Fibroblast of lung (primary cell): ENCODE results near the gene RNPEP. TPM values are rescaled to one million over a fixed set of nuclear protein-coding genes. Genes with fewer than 3 reads are reported as not detected.

ENCODE experiments used
- DNase-seq, 2 donors: peaks; one replicate each; pipeline versions ENCODE4 v3.0.0 to v3.0.0-alpha.2; 2010; ENCODE audit warnings: low read depth in 2 of 2
- H2AFZ ChIP-seq: 2 replicates; pipeline ENCODE4 v1.5.1; 2012; ENCODE audit warnings: low read length, control low read depth, inconsistent platforms
- H3K27ac ChIP-seq: 2 replicates; pipeline ENCODE4 v1.5.1; 2011; ENCODE audit warnings: low read length, control low read depth; ENCODE audit not compliant: insufficient read depth
- H3K27me3 ChIP-seq: 2 replicates; pipeline ENCODE4 v1.5.1; 2011; ENCODE audit warnings: mild to moderate bottlenecking, low read length; ENCODE audit not compliant: control insufficient read depth, insufficient read depth
- H3K36me3 ChIP-seq: 2 replicates; pipeline ENCODE4 v1.5.1; 2011; ENCODE audit warnings: low read length; ENCODE audit not compliant: control insufficient read depth, insufficient read depth
- H3K4me1 ChIP-seq: 2 replicates; pipeline ENCODE4 v1.5.1; 2011; ENCODE audit warnings: low read length; ENCODE audit not compliant: control insufficient read depth, insufficient read depth; ENCODE audit errors: extremely low read depth
- H3K4me2 ChIP-seq: 2 replicates; pipeline ENCODE4 v1.5.1; 2011; ENCODE audit warnings: low read length, control low read depth; ENCODE audit not compliant: insufficient read depth; ENCODE audit errors: extremely low read depth
- H3K4me3 ChIP-seq, 4 experiments: fragments of 200-600 bp in 1 of 4; sonication (generic) in 1 of 4; replicated peaks in 1 of 4; 2 replicates each; pipeline ENCODE4 v1.5.1; 2011 to 2016; ENCODE audit warnings: low read length in 4 of 4, low read depth in 3 of 4, mild to moderate bottlenecking in 3 of 4, control low read depth in 2 of 4, inconsistent platforms in 1 of 4, mixed read lengths in 1 of 4; ENCODE audit not compliant: insufficient read depth in 1 of 4; ENCODE audit errors: control extremely low read depth in 1 of 4
- H3K79me2 ChIP-seq: 2 replicates; pipeline ENCODE4 v1.5.1; 2012; ENCODE audit warnings: mild to moderate bottlenecking, low read length, inconsistent platforms; ENCODE audit not compliant: control insufficient read depth, insufficient read depth
- H3K9ac ChIP-seq: 2 replicates; pipeline ENCODE4 v1.5.1; 2011; ENCODE audit warnings: mild to moderate bottlenecking, low read length, control low read depth; ENCODE audit not compliant: insufficient read depth
- H3K9me3 ChIP-seq: 2 replicates; pipeline ENCODE4 v1.5.1; 2012; ENCODE audit warnings: low read depth, low read length; ENCODE audit not compliant: control insufficient read depth, insufficient read depth
- H4K20me1 ChIP-seq: 2 replicates; pipeline ENCODE4 v1.5.1; 2011; ENCODE audit warnings: low read length; ENCODE audit not compliant: control insufficient read depth, insufficient read depth; ENCODE audit errors: extremely low read depth
- CTCF ChIP-seq, 2 donors: IDR thresholded peaks in 1 of 2; conservative IDR thresholded peaks in 1 of 2; 1 replicate in 1 of 2; 2 replicates in 1 of 2; pipeline ENCODE4 v1.5.1; 2011 to 2012; ENCODE audit warnings: low read length in 2 of 2, control low read depth in 1 of 2, inconsistent platforms in 1 of 2, low read depth in 1 of 2, mild to moderate bottlenecking in 1 of 2
- EZH2 ChIP-seq: IDR thresholded peaks from 2 replicates; pipeline ENCODE4 v1.5.1; 2012; ENCODE audit warnings: low read length, control low read depth, mild to moderate bottlenecking; ENCODE audit errors: missing control alignments
- polyA plus RNA-seq, 2 donors: library from polyadenylated mRNA; depleted of rRNA in 1 of 2; stranded (reverse) in 1 of 2; unstranded in 1 of 2; fragments of >200 nt; gene quantifications; 2 replicates each; pipeline ENCODE4 v1.2.1, GENCODE V29; 2011 to 2012; ENCODE audit warnings: missing spikeins in 1 of 2
- total RNA-seq: library from RNA; depleted of rRNA; stranded (reverse); fragments of >200 nt; gene quantifications from 2 replicates; pipeline ENCODE4 v1.2.1, GENCODE V29; 2014

RNPEP gene
- total and polyA plus RNA-seq, 2 donors (not counting 1 experiment from before 2014, with no cell fraction given), result 56.9 to 77.1 TPM

- H3K9me3 ChIP-seq, result no peaks in the 10 kb centered on the region
- peaks cover 9% of the 10 kb centered on the region for H3K36me3 ChIP-seq
Measured at GRCh38 chr1:202005958-202006357, 23.5 kb downstream of the RNPEP start.

GRCh38 chr1:202007304-202007703 is 24.9 kb downstream of the RNPEP start:
- no peak for DNase-seq
- Histone ChIP-seq H3K4me1 (no peaks in the 10 kb centered on the region), H2AFZ (no peak overlapping the region), H3K4me2 (no peak overlapping the region), H3K27ac (no peak overlapping the region), H3K9ac (no peak overlapping the region), H3K4me3 (no peak overlapping the region), H3K36me3 (peaks cover 9% of the 10 kb centered on the region), H3K9me3 (no peaks in the 10 kb centered on the region), H4K20me1 (no peaks in the 10 kb centered on the region), H3K27me3 (no peaks in the 10 kb centered on the region), H3K79me2 (no peaks in the 10 kb centered on the region)
- no peak for TF ChIP-seq CTCF (conservative IDR thresholded peaks at IDR 0.05 in 1 of 2, IDR thresholded peaks at IDR 0.05 in 1 of 2; ENCODE audit: low read depth in 1 of 2, low read length in 2 of 2)
- no peak for TF ChIP-seq EZH2

More at GRCh38 chr1:202005958-202006357, 23.5 kb downstream of the RNPEP start:
- no peaks in the 10 kb centered on the region for H3K4me1 ChIP-seq
- H3K79me2 ChIP-seq, result no peaks in the 10 kb centered on the region
- no peaks in the 10 kb centered on the region for H3K27me3 ChIP-seq
- no peak overlapping the region for H3K27ac ChIP-seq
- H3K4me2 ChIP-seq, result no peak overlapping the region
- no peaks in the 10 kb centered on the region for H4K20me1 ChIP-seq
- H3K9ac ChIP-seq, result no peak overlapping the region
- H3K4me3 ChIP-seq, result no peak overlapping the region
- peak in 1 of 2 donors; percentile 42 for TF ChIP-seq CTCF (conservative IDR thresholded peaks at IDR 0.05 in 1 of 2, IDR thresholded peaks at IDR 0.05 in 1 of 2; ENCODE audit: low read depth in 1 of 2, low read length in 2 of 2)
- no peak for TF ChIP-seq EZH2
- H2AFZ ChIP-seq, result no peak overlapping the region
- peak in 1 of 2 donors; percentile 40 for DNase-seq

GRCh38 chr1:202007805-202008489 is 25.5 kb downstream of the RNPEP start:
- no peak for DNase-seq
- H3K4me3 ChIP-seq, result no peak overlapping the region
- no peak for TF ChIP-seq EZH2
- no peak for TF ChIP-seq CTCF (conservative IDR thresholded peaks at IDR 0.05 in 1 of 2, IDR thresholded peaks at IDR 0.05 in 1 of 2; ENCODE audit: low read depth in 1 of 2, low read length in 2 of 2)
- H4K20me1 ChIP-seq, result no peaks in the 10 kb centered on the region
- H3K36me3 ChIP-seq, result peaks cover 3% of the 10 kb centered on the region
- H3K9ac ChIP-seq, result no peak overlapping the region
- H3K9me3 ChIP-seq, result no peaks in the 10 kb centered on the region
- H2AFZ ChIP-seq, result no peak overlapping the region
- no peaks in the 10 kb centered on the region for H3K79me2 ChIP-seq
- H3K4me2 ChIP-seq, result no peak overlapping the region
- H3K27ac ChIP-seq, result no peak overlapping the region
- no peaks in the 10 kb centered on the region for H3K4me1 ChIP-seq
- no peaks in the 10 kb centered on the region for H3K27me3 ChIP-seq
